ENCODE results near the gene ZBTB40.

The ZBTB40 gene

DNA sequence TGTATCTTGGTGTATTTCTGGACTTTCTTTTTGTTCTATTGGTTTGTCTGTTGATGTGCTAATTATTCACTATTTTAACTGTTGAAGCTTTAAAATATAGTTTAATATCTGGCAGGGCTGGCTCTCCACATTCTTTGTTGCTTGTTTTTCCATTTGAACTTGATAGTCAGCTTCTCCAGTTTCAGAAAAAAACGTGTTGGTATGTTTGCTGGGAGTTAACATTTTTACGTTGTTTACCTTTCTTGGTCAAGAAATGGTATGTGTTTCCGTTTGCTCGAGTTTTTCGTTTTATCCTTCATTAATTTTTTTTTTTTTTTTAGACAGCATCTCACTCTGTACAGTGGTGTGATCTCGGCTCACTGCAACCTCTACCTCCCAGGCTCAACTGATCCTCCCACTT lies 16.9 kb upstream of the ZBTB40 start:
- Histone ChIP-seq H3K4me3 (replicated peaks; ENCODE audit: low read depth, low read length) (no peak overlapping the region), H3K27me3 (replicated peaks; ENCODE audit: control insufficient read depth, insufficient read depth, low read length) (no peaks in the 10 kb centered on the region), H3K36me3 (ENCODE audit: control insufficient read depth, insufficient read depth, low read length) (no peaks in the 10 kb centered on the region)
- TF ChIP-seq, protein P1, sequence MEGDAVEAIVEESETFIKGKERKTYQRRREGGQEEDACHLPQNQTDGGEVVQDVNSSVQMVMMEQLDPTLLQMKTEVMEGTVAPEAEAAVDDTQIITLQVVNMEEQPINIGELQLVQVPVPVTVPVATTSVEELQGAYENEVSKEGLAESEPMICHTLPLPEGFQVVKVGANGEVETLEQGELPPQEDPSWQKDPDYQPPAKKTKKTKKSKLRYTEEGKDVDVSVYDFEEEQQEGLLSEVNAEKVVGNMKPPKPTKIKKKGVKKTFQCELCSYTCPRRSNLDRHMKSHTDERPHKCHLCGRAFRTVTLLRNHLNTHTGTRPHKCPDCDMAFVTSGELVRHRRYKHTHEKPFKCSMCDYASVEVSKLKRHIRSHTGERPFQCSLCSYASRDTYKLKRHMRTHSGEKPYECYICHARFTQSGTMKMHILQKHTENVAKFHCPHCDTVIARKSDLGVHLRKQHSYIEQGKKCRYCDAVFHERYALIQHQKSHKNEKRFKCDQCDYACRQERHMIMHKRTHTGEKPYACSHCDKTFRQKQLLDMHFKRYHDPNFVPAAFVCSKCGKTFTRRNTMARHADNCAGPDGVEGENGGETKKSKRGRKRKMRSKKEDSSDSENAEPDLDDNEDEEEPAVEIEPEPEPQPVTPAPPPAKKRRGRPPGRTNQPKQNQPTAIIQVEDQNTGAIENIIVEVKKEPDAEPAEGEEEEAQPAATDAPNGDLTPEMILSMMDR (IDR thresholded peaks at IDR 0.05; ENCODE audit: insufficient read depth, low read length, poor library complexity, severe bottlenecking) = no peak
- DNase-seq (ENCODE audit: extremely low read depth, insufficient read length) = no peak

DNA sequence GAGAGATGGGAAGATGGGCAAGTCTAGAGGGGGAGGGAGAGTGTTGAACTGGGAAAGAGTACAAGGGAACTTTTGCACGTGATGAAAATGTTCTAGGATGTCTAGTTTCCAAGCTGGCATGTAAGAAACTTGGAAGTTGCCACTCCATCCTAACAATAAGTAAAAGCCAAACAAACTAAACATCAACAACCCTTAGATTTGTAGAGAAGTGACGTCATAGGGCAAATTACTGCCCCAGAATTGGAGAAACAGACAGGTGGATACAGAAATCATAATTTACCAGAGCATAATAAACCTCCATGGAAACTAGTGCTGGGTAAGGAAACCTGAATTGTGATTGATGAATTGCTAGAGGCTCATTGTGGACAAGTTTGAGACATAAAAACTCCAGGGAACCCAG lies 14.7 kb upstream of the ZBTB40 start:
- no peak for DNase-seq (ENCODE audit: extremely low read depth, insufficient read length)
- Histone ChIP-seq H3K36me3 (ENCODE audit: control insufficient read depth, insufficient read depth, low read length) (no peaks in the 10 kb centered on the region), H3K4me3 (replicated peaks; ENCODE audit: low read depth, low read length) (no peak overlapping the region), H3K27me3 (replicated peaks; ENCODE audit: control insufficient read depth, insufficient read depth, low read length) (no peaks in the 10 kb centered on the region)
- TF ChIP-seq, protein P1 (IDR thresholded peaks at IDR 0.05; ENCODE audit: insufficient read depth, low read length, poor library complexity, severe bottlenecking) = no peak

DNA sequence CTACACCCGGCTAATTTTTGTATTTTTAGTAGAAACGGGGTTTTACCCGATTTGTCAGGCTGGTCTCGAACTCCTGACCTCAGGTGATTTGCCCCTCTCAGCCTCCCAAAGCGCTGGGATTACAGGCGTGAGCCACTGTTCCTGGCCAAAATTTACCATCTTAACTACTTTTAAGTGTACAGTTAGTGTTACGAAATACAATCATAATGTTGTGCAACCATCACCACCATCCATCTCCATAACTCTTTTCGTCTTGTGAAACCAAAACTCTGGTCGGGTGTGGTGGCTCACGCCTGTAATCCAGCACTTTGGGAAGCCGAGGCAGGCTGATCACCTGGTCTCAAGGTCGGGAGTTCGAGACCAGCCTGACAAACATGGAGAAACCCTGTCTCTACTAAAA lies 14.1 kb upstream of the ZBTB40 start:
- no peaks in the 10 kb centered on the region for H3K27me3 ChIP-seq (replicated peaks; ENCODE audit: control insufficient read depth, insufficient read depth, low read length)
- H3K36me3 ChIP-seq (ENCODE audit: control insufficient read depth, insufficient read depth, low read length) = no peaks in the 10 kb centered on the region
- TF ChIP-seq, protein P1 (IDR thresholded peaks at IDR 0.05; ENCODE audit: insufficient read depth, low read length, poor library complexity, severe bottlenecking) = no peak
- no peak overlapping the region for H3K4me3 ChIP-seq (replicated peaks; ENCODE audit: low read depth, low read length)
- no peak for DNase-seq (ENCODE audit: extremely low read depth, insufficient read length)

DNA sequence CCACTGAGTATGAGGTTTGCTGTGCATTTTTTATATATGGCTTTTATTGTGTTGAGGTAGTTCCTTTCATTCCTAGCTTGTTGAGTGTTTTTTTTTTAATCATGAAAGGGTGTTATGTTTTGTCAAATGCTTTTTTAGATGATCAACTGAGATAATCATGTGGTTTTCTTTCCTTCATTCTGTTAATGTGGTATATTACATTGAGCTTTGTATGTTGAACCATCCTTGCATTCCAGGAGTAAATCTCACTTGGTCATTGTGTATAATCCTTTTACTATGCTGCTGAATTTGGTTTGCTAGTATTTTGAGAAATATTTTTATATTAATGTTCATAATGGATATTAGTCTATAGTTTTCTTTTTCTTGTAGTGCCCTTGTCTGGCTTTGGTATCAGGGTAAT lies 11.1 kb upstream of the ZBTB40 start:
- TF ChIP-seq, protein P1 (IDR thresholded peaks at IDR 0.05; ENCODE audit: insufficient read depth, low read length, poor library complexity, severe bottlenecking) = no peak
- Histone ChIP-seq H3K36me3 (ENCODE audit: control insufficient read depth, insufficient read depth, low read length) (no peaks in the 10 kb centered on the region), H3K4me3 (replicated peaks; ENCODE audit: low read depth, low read length) (no peak overlapping the region), H3K27me3 (replicated peaks; ENCODE audit: control insufficient read depth, insufficient read depth, low read length) (no peaks in the 10 kb centered on the region)
- DNase-seq (ENCODE audit: extremely low read depth, insufficient read length) = no peak

DNA sequence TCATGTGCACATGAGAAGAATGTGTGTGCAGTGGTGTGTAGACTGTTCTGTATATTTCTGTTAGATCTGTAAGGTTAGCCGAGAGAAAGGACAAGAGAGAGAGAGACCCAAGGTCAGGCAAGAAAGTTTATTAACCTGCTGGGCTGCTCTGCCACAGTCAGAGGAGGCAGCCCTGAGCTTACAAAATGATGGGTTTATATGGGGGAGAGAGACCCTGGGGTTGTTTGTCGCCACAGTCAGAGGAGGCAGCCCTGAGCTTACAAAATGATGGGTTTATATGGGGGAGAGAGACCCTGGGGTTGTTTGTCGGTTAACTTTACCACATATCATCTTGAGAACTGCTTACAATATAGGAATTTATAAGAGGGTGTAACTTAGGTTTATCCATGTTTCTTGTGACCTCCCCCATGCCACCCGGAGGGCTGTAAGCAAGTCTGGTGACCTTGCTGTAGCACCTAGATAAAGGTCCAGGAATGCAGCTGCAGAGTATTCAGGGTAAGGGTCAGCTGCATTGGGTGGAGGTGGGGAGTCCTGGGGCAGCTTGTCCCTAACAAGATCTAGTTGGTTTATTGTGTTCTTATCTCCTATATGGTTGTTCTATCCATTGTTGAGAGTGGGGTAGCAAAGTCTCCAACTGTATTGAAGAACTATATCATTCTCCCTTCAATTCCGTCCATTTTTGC lies 9.3 kb upstream of the ZBTB40 start:
- Histone ChIP-seq H3K4me3 (replicated peaks; ENCODE audit: low read depth, low read length) (no peak overlapping the region), H3K36me3 (ENCODE audit: control insufficient read depth, insufficient read depth, low read length) (no peaks in the 10 kb centered on the region), H3K27me3 (replicated peaks; ENCODE audit: control insufficient read depth, insufficient read depth, low read length) (no peaks in the 10 kb centered on the region)
- TF ChIP-seq, protein P1 (IDR thresholded peaks at IDR 0.05; ENCODE audit: insufficient read depth, low read length, poor library complexity, severe bottlenecking) = no peak
- no peak for DNase-seq (ENCODE audit: extremely low read depth, insufficient read length)

DNA sequence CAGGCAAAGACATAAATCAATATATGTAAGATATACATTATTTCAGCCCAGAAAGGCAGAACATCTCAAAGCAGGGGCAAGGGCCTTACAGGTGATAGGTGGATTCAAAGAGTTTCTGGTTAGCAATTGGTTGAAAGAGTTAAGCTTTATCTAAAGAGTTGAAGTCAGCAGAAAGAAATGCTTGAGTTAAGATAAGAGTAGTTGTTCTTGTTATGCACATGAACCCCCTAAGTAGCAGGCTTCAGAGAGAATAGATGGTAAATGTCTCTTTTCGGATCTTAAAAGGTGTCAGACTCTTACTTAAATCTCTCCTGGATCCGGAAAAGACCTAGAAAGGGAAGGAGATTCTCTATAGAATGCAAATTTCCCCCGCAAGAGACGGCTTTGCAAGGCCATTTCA lies 8.3 kb upstream of the ZBTB40 start:
- no peak overlapping the region for H3K4me3 ChIP-seq (replicated peaks; ENCODE audit: low read depth, low read length)
- TF ChIP-seq, protein P1 (IDR thresholded peaks at IDR 0.05; ENCODE audit: insufficient read depth, low read length, poor library complexity, severe bottlenecking) = no peak
- no peaks in the 10 kb centered on the region for H3K27me3 ChIP-seq (replicated peaks; ENCODE audit: control insufficient read depth, insufficient read depth, low read length)
- no peaks in the 10 kb centered on the region for H3K36me3 ChIP-seq (ENCODE audit: control insufficient read depth, insufficient read depth, low read length)
- DNase-seq (ENCODE audit: extremely low read depth, insufficient read length) = no peak

All from GM06990 (cell line).